ENCODE data around the gene CROCC2.

The CROCC2 gene

DNA sequence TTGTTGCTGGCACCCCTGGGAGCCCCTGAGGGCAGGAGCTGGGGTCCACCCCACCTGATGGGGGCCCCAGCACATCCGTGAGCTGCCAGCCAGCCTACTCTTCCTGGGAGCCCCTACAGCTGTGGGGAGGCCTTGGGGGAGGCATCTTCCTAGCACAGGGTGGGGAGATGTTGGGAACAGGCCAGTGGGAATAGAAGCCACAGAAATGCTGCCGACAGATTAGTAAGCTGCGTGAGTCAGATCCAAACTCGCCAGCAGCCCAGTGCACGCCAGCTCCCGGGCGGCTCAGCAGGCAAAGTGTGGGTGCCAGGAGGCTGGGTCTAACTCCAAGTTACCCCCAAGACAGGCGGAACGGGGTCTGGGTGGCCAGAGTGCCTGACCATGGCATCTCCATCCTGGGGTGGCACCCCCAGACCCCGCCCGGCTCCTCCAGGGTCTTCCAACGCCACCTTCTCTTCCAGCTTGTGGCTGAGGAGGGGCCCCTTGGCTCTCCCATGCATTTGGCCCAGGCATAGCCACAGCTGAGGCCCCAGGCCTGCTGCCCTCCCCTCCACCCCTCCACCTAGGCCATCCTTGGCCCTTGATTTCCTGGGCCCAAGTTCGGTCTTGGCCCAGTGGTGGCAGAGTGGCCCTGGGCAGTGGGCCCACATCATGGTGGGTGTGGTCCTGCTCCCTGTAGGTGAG is 15.3 kb downstream of the CROCC2 start:
- no peak for DNase-seq (ENCODE audit: low read depth in 2 of 2)

DNA sequence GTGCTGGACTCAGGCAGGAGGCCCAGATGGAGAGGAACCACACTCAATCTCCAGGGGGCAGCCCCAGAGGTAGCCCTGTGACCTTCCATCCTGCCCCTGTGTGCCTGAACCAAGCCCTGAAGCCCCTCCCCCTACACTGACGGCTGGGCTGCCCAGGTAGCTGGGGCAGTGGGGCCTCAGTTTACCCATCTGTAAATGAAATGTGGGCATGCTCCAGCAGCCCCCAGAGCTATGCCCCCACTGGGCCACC is 15.8 kb downstream of the CROCC2 start:
- DNase-seq (ENCODE audit: low read depth in 2 of 2) = no peak

DNA sequence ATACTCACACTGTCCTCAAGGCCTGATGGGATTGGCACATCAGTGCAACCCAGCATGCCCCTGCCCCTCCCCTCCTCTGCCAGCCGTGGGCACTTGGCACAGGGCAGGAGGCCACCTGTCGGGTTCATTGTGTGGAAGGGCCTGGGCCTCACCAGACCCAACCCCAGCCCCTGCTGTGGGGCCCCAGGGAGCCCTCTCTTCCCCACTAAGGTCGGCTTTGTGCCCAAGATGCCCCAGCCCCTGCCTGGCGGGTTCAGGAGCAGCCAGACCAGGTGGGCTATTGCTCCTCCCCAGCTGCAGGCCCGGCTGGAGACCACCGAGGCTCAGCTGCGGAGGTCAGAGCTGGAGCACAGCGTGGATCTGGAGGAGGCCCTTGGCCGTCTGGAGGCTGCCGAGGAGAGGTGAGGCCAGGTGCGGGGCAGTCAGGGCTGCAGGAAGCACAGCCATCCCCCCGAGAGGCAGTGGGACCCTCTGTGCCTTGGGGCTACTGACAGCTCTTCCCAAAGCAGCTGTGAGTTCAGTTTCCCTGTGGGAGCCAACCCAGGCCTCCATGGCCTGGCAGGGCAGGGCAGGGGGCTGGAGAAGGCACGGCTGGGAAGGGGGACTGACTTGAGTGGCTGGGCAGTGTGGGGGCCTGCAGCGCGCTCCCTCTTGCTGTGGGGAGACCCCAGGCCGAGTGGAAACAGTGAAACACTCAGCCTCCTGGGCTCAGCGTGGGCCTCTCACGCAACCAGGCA is 16.3 kb downstream of the CROCC2 start:
- no peak for DNase-seq (ENCODE audit: low read depth in 2 of 2)

DNA sequence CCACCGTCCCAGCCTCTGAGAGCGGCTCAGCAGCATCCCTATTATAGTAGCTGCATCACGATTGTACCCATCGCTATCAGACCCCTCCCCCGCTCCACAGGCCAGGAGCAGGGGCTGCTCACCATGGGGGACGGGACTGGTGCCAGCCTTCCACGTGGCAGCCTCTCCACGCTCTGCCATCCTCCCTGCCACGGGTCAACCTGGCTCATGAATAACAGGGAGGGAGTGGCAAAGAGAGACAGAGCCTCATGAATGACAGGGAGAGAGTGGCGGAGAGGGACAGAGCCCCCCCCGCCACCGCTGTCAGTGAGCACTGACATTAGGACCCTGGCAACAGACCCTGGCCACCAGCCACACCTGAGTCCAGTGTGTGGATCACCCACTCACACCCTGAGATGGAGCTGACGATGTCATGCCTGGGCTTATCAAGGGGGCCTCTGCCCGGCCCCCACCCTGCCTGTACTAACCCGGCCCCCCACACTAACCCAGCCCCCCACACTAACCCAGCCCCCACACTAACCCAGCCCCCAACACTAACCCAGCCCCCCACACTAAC is 16.9 kb downstream of the CROCC2 start:
- DNase-seq (ENCODE audit: low read depth in 2 of 2) = no peak

DNA sequence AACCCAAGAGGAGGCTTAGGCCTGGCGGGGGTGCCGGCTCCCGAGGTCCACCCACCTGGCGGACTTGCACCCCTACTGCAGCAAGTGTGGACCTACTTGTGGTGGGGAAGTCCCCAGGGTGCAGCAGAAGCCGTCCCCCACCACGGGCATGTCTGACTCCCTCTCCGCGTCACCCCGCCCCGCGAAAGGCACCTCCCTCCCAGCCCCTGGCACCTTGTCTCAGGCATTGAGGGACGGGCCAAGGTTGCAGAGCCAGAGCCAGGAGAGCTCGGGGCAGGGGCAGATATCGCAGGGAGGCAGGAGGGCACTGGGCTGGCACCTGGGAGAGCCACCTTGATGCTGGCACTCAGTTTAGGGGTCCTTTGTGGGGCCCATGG is 19.0 kb downstream of the CROCC2 start:
- DNase-seq (ENCODE audit: low read depth in 2 of 2) = no peak

DNA sequence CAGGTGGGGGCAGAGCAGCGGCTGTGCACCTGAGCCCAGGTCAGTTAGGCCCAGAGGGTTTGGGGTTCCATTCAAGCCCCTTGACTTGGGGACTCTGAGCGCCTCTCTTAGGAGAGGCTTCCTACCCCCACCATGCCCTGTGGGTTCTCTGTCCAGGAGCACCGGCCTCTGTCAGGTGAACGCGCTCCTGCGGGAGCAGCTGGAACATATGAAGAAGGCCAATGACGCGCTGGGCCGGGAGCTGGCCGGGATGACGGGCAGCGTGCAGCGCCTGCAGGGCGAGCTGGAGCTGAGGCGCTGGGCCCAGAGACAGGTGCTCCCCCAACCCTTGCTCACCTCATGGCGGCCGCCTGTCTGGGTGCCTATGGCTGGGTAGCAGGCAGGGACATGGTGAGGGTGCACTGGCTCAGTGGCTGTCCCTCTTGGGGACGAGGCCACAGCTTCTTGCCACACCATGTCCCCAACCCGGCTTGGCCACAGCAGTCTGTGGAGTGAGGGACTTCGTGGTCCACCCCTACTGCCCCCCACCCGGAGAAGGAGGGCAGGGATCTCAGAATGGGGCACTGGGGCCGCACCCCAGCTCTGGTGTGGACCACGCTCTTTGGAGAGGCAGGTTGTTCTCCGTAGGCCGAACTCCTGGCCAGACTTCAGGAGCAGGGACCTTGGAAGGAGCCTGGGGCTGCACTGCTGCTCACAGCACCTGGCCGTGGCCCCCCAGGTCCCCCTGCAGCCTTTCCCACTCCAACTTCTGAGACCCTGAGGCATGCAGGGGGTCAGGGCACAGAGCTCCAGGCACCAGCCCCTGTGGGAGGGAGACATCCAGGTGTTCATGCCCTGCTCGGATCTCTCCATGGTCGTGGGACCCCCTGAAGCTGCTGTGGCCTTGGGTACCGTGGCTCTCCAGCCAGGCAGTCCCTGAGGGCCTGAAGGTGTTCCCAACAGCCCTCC is 19.7 kb downstream of the CROCC2 start:
- no peak for DNase-seq (ENCODE audit: low read depth in 2 of 2)

DNA sequence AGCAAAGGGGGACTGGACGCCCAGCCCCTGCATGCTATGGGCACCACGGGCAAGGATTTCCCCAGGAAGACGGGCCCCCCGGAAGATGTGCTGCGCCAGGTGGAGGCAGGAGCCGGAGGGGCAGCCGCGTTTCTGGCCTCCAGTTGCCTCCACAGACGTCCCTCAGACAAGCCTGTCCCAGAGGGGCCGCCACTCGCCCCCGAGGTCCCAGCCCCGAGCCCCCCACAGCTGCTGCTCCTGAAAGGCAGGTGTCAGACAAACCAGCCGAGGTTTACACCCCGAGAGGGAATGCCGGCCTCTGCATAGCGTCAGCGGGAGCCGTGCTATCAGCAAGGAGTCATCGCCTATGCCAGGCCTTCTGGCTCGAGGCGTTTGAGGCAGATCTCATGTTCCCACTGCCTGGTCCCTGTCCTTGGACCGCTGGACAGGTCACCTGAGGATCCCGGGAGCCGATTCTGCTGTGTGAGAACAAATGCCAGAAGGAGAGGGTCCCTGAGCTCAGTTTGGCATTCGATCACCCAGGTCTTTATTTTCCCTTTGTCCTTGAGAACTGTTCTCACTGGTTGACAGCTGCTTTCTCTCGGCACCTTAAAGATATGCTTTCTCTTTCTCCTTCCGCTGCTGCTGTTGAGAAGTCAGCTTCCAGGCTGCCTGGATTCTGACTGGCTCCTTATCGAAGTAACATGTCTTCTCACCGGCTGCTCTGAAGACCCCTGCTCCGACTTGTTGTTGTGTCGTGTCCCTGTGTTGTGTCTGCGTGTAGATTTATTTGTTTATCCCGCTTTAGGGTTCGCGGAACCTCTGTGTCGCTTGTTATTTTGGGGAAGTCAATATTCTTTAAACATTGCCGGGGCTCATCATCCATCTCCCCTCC is 20.6 kb downstream of the CROCC2 start:
- DNase-seq (ENCODE audit: low read depth in 2 of 2) = no peak

DNA sequence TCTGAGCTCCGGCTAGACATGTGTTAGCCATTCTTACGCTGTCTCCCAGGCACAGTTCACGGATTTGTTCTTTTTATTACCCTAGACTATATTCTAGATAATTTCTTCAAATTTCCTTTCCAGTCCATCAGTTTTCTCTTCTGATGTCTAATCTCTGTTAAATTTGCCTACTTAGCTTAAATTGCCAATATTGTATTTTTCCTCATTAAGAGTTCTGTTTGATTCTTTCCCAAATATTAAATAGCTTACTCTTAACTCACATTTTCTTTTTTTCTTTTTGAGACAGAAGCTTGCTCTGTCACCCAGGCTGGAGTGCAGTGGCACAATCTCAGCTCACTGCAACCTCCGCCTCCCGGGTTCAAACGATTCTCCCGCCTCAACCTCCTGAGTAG is 21.2 kb downstream of the CROCC2 start:
- DNase-seq (ENCODE audit: low read depth in 2 of 2) = no peak

DNA sequence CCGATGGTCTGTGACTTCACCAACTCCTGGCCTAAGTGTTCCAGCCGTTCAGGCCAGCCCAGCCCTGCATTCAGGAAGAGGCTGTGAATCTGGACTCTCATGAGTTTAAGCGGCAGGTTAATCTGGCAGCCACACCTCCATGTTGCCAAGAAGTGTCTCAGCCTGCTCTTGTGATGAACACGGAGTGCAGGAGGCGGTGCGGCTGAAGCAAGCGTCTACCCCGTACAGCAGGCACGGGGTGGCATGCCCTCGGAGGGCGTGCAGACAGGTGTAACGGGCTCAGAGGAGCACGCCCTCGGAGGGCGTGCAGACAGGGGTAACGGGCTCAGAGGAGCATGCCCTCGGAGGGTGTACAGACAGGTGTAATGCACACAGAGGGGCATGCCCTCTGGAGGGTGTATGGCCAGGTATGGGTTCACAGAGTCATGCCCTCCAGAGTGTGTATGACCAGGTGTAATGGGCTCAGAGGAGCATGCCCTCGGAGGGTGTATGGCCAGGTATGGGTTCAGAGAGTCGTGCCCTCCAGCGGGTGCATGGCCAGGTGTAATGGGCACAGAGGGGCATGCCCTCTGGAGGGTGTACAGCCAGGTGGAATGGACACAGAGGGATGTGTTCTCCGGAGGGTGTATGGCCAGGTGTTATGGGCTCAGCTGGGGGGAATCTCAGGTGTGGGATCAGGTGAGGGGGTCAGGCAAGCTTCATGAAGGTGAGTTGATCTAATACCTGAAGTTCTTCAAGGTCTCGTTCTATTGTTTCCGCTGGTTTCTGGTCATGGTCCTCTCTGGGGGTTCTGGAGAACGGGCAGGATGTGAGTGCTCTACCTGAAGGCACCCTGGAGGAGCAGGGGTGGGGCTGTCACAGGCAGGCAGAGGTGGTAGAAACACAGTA is 22.6 kb downstream of the CROCC2 start:
- no peak for DNase-seq (ENCODE audit: low read depth in 2 of 2)

DNA sequence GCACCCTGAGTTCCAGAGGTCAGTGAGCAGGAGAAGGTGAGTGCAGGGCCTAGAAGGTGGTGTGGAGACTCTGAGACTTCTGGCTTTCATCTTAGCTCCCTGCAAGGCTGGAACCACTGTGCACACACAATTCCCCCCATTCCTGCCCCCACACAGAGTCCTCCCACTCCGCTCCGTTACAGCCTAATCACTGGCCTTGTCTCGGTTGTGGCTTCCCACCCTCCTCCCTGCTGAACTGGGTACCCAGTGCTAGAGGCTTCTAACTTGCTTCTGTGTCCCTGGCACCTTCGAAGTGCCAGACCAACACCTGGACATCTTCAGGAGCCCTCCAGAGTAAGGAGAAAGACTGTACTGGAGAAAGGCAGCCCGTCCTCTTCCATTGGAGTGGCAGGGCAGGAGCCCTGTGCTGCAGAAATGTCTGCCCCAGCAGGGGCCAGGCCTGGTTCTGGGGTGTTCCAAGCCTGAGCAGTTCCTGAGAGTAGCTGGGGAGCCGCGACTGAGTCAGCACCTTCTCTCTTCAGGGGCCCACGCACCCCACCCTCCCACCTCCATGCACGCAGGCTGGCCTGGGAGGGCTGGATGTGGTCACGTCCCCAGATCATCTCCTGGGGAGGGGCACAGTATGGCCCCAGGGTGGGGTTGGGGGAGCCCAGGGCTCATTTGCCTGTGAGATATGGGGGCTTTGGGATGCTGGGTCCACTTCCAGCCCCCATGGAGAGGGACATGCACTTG is 23.4 kb downstream of the CROCC2 start:
- no peak for DNase-seq (ENCODE audit: low read depth in 2 of 2)

DNA sequence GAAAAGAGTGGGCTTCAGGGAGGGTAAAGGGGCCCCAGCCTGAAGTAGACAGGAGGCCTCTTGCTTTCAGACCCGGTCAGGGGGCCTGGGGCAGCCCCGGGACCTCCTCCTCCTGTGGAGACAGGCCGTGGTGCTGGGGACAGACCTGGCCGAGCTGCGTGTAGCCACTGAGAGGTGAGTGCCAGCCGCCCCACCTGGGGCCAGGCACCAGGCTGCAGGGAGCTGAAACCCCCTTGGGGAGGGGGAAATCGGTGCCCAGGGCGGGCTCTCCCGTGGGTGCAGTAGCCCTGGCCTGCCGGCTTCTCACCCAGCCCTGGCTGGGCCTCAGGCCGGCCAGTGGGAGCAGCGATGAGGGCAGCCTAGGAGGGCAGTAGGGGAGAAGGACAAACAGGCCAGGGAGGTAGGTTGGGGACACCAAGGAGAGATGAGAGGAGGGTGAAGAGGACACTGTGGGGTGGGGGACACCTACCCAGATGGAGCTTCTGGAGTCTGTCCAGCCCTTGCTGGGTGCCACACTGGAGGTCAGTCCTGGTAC is 24.0 kb downstream of the CROCC2 start:
- DNase-seq (ENCODE audit: low read depth in 2 of 2) = no peak

DNA sequence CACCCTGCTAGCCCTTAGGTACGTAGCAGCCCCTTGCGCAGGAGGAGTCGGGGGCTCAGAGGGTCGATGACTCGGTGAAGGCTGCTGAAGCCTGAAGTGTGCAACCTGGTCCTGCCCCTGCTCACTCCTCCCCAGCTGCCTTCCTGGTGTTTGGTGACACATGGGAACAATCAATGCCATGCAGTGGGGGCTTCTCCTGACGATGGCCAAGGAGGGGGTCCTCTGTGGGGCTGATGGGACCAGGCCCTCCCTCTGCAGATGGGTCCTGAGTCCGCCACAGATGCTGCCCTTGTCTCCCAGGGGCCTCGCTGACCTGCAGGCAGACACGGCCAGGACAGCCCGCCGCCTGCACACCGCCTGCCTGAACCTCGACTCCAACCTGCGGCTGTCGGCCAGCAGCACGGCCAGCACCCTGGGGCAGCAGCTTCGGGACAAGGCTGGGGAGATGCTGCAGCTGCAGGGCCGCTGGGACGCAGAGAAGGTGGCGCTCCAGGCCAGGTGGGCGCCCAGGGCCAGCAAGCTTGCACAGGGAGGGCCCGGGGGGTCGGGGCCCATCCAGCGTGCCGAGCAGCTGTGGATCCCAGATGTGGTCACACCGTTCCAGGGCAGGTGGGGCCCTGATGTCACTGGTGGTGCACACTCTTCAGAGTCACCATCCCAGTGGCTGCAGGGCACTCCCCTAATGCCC is 24.6 kb downstream of the CROCC2 start:
- DNase-seq (ENCODE audit: low read depth in 2 of 2) = no peak

DNA sequence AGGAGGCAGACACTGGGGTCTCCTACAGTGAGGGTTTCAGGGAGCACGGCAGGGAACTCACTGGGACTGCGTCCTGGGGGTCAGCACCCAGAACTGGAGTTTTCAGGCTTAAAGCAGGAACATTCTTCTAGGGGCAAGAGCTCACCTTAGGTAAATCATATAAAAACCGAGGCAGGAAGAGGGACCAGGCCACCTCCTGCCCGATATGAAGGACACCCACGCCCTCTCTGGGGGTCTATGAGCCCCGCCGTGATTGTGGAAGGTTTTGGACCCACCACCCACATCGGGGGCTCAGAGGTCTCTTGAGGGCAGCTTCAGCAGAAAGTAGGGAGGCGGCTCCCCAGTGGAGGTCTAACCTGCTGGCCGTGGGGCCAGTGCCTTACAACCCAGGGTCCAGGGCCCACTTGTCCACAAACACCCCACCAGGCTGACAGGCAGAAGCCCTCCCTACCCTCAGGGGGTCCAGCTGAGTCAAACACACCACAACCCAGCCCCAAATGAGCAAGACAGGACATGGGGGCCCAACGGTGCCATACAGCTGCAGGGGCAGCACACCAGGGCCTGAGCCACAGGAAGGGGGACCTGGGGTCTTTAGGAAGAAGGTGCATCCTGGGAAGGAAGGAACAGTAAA is 25.3 kb downstream of the CROCC2 start:
- DNase-seq (ENCODE audit: low read depth in 2 of 2) = no peak

DNA sequence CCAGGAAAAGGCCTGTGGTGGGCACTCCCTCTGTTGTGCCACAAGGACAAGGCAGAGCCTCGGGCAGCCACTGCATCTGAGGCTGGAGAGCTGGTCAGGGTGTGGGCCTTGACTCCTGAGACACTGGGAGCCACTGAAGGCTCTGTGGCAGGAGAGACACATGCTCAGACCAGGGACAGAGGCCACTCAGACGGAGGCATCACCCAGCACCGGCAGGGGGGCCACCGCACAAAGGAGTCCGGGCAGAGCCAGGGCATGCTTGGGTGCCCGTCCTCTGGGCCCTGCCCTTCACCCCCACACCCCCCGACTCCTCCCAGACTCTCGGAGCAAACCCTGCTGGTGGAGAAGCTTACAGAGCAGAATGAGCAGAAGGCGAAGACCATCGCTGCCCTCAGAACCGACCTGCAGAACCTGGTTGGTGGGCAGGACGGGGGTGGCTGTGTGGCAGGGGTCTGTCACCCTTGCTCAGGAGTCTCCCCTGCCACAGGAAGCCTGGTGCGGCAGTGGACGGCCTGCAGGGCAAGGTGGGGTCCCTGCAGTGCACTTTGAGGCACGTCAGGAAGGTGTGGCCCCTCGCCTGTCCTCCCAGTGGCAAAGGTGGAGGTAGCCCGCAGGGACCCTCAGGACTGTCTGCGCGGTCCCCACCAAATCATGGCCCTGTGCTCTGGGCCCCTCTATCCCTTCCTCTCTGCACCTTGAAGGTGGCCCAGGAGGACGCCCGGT is 26.0 kb downstream of the CROCC2 start:
- DNase-seq (ENCODE audit: low read depth in 2 of 2) = no peak

DNA sequence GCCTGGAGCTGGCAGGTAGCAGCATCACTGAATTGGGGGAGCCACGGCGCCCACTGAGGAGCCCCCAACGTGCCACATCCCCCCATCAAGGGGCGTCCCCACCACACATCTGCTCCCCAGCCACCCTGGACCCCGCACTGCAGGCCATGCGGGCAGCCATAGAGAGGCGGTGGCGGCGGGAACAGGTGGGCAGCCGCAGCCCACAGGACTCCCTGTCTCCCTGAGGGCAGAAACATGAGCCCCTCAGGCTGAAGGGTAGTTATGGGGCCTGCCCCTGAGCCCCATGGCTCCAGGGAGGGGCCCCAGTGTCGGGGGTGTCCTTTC is 26.6 kb downstream of the CROCC2 start:
- no peak for DNase-seq (ENCODE audit: low read depth in 2 of 2)

DNA sequence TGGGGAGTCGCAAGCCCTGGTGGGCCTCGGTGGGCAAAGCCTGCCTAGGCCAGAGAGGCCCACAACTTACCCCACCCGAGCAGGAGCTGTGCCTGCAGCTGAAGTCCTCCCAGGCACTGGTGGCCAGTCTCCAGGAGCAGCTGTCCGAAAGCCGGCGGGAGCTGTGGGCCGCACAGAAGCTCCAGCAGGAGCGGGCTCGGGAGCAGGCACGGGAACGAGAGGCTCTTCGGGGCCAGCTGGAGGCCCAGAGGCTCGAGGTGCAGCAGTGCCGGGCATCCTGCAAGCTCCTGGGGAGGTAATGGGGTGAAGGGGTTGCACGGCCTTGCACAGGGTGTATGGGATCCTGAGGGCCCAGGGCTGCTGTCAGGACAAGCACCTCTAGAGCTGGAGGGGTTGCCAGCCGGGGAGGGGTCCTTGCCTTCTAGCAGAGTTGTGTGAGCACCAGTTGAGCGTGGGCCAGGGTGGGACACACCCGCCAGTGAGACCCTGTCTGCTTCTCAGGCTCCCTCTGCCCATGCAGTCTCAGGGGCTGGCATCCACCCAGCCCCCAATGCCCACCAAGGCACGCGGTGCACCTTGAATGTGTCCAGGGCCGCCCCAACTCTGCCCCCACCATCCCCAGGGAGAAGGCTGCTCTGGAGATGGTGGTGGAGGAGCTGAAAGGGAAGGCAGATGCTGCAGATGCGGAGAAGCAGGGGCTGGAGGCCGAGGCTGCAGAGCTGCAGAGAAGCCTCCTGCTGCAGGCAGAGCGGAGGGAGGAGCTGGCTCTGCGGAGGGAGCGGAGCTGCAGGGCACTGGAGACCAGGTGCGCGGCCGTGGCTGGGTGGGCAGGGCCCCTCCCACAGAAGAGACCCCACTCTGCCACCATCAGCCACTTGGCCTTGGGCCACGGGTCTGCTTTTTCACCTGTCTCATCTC is 27.2 kb downstream of the CROCC2 start:
- no peak for DNase-seq (ENCODE audit: low read depth in 2 of 2)

Data from stimulated activated CD8-positive, alpha-beta memory T cell treated with anti-CD3 and anti-CD28 coated beads, Interleukin-7, amount 100 ng/mL, for 1 hour (primary cell).